IMR-90 (cell line): Measurements from ENCODE around the gene C1orf116. TPM values are rescaled to one million over a fixed set of nuclear protein-coding genes. Genes with fewer than 3 reads are reported as not detected.

Source experiments
- ATAC-seq: fragments of 200-7000 bp; cut with Tn5 transposase; 2 replicates; pipeline ENCODE4 v1.9.1; 2020; ENCODE audit warnings: low read depth, mild to moderate bottlenecking, moderate library complexity
- BruUV-seq: library from RNA; stranded (reverse); fragments of 400-500 nt; replicated peaks from 2 replicates; lab custom pipeline; 2021; lab: Mats Ljungman, UMichigan
- CTCF ChIA-PET: fragments of 300-600 bp; formaldehyde crosslinking; extraction: SDS; loops from one replicate; lab custom pipeline; 2021; ENCODE audit warnings: antibody characterized with exemption; lab: Yijun Ruan, JAX
- POLR2A ChIA-PET: fragments of 300-600 bp; sonication (Branson Sonifier 250); formaldehyde crosslinking; loops from one replicate; lab custom pipeline; 2022; ENCODE audit warnings: antibody characterized with exemption; ENCODE audit not compliant: unreplicated experiment; lab: Charles Lee
- DNase-seq: peaks from one replicate; pipeline ENCODE4 v3.0.0; 2013
- H2AFZ ChIP-seq: replicated peaks from 2 replicates; pipeline ENCODE3; 2013; ENCODE audit warnings: low read length, mild to moderate bottlenecking; ENCODE audit not compliant: poor library complexity
- H2AK5ac ChIP-seq: 2 replicates; pipeline ENCODE4 v1.6.1; 2013; ENCODE audit warnings: low read depth, low read length, inconsistent platforms
- H2AK9ac ChIP-seq: replicated peaks from 2 replicates; pipeline ENCODE3; 2013; ENCODE audit warnings: mild to moderate bottlenecking, low read depth, low read length, moderate library complexity; ENCODE audit not compliant: poor library complexity
- H2BK120ac ChIP-seq: 2 replicates; pipeline ENCODE4 v1.6.1; 2013; ENCODE audit warnings: low read depth, low read length, inconsistent platforms
- H2BK15ac ChIP-seq: 3 replicates; pipeline ENCODE4 v1.6.1; 2013; ENCODE audit warnings: low read depth, low read length, inconsistent platforms
- H2BK20ac ChIP-seq: 2 replicates; pipeline ENCODE4 v1.6.1; 2013; ENCODE audit warnings: low read depth, mild to moderate bottlenecking, inconsistent platforms, low read length, moderate library complexity
- H2BK5ac ChIP-seq: 2 replicates; pipeline ENCODE4 v1.6.1; 2013; ENCODE audit warnings: mild to moderate bottlenecking, low read depth, low read length, inconsistent platforms; ENCODE audit not compliant: poor library complexity, severe bottlenecking
- H3K14ac ChIP-seq: replicated peaks from 2 replicates; pipeline ENCODE4 v1.6.1; 2013; ENCODE audit warnings: low read depth, low read length, inconsistent platforms
- H3K18ac ChIP-seq: 2 replicates; pipeline ENCODE4 v1.6.1; 2013; ENCODE audit warnings: low read depth, low read length, control low read depth
- H3K23ac ChIP-seq: 2 replicates; pipeline ENCODE4 v1.6.1; 2013; ENCODE audit warnings: low read depth, low read length, inconsistent platforms
- H3K27ac ChIP-seq: 2 replicates; pipeline ENCODE4 v1.5.1; 2013; ENCODE audit warnings: mild to moderate bottlenecking, control low read depth, low read length; ENCODE audit not compliant: insufficient read depth
- H3K27me3 ChIP-seq: 2 replicates; pipeline ENCODE4 v1.6.1; 2013; ENCODE audit warnings: low read length; ENCODE audit not compliant: control insufficient read depth, insufficient read depth
- H3K36me3 ChIP-seq: 2 replicates; pipeline ENCODE4 v1.6.1; 2013; ENCODE audit warnings: low read length, mixed read lengths; ENCODE audit not compliant: control insufficient read depth, insufficient read depth
- H3K4ac ChIP-seq: 2 replicates; pipeline ENCODE4 v1.6.1; 2013; ENCODE audit warnings: low read depth, low read length, inconsistent platforms
- H3K4me1 ChIP-seq: 2 replicates; pipeline ENCODE4 v1.6.1; 2013; ENCODE audit warnings: low read length, mixed read lengths; ENCODE audit not compliant: control insufficient read depth, insufficient read depth
- H3K4me2 ChIP-seq: 2 replicates; pipeline ENCODE4 v1.6.1; 2013; ENCODE audit warnings: low read depth, mild to moderate bottlenecking, control low read depth, low read length, moderate library complexity
- H3K4me3 ChIP-seq: 2 replicates; pipeline ENCODE4 v1.5.1; 2013; ENCODE audit warnings: low read depth, mild to moderate bottlenecking, control low read depth, low read length, moderate library complexity; ENCODE audit not compliant: insufficient read depth
- H3K56ac ChIP-seq: 2 replicates; pipeline ENCODE4 v1.6.1; 2013; ENCODE audit warnings: low read length, inconsistent platforms; ENCODE audit not compliant: insufficient read depth; ENCODE audit errors: extremely low read depth
- H3K79me1 ChIP-seq, 2 experiments: 2 replicates each; pipeline ENCODE4 v1.6.1; 2013; ENCODE audit warnings: low read length in 2 of 2, inconsistent platforms in 1 of 2, low read depth in 1 of 2
- H3K9ac ChIP-seq: 2 replicates; pipeline ENCODE4 v1.6.1; 2013; ENCODE audit warnings: low read depth, low read length, control low read depth
- H3K9me1 ChIP-seq: 2 replicates; pipeline ENCODE4 v1.6.1; 2013; ENCODE audit warnings: low read length, inconsistent platforms; ENCODE audit not compliant: insufficient read depth
- H3K9me3 ChIP-seq: 2 replicates; pipeline ENCODE4 v1.6.1; 2013; ENCODE audit warnings: low read length; ENCODE audit not compliant: control insufficient read depth, insufficient read depth
- H4K20me1 ChIP-seq: 2 replicates; pipeline ENCODE4 v1.6.1; 2013; ENCODE audit warnings: low read length, inconsistent platforms; ENCODE audit not compliant: insufficient read depth
- H4K5ac ChIP-seq: 2 replicates; pipeline ENCODE4 v1.6.1; 2013; ENCODE audit warnings: mild to moderate bottlenecking, low read depth, low read length, control low read depth
- H4K8ac ChIP-seq, 2 experiments: 2 replicates each; pipeline ENCODE4 v1.6.1; 2013; ENCODE audit warnings: low read depth in 2 of 2, low read length in 2 of 2, control low read depth in 1 of 2, inconsistent platforms in 1 of 2
- H4K91ac ChIP-seq: 2 replicates; pipeline ENCODE4 v1.6.1; 2013; ENCODE audit warnings: low read depth, low read length, inconsistent platforms; ENCODE audit not compliant: insufficient read depth
- CHD1 ChIP-seq: IDR thresholded peaks from 2 replicates; pipeline ENCODE4 v1.6.1; 2012; ENCODE audit warnings: low read depth, low read length, improper control_type of control experiment
- CTCF ChIP-seq: conservative IDR thresholded peaks from 2 replicates; pipeline ENCODE4 v1.5.1; 2012; ENCODE audit warnings: mild to moderate bottlenecking, low read depth, low read length, improper control_type of control experiment
- ELK1 ChIP-seq: fragments of 150-350 bp; IDR thresholded peaks from 2 replicates; pipeline ENCODE4 v1.6.1; 2016; ENCODE audit warnings: low read depth, mild to moderate bottlenecking, low read length, moderate library complexity, borderline replicate concordance
- MAZ ChIP-seq: IDR thresholded peaks from 2 replicates; pipeline ENCODE4 v1.6.1; 2012; ENCODE audit warnings: low read depth, mild to moderate bottlenecking, low read length, improper control_type of control experiment, moderate library complexity, borderline replicate concordance
- RAD21 ChIP-seq: IDR thresholded peaks from 2 replicates; pipeline ENCODE4 v1.6.1; 2012; ENCODE audit warnings: low read length, improper control_type of control experiment
- SMC3 ChIP-seq: fragments of 150-350 bp; IDR thresholded peaks from 2 replicates; pipeline ENCODE4 v1.6.1; 2016; ENCODE audit warnings: low read depth, mild to moderate bottlenecking, antibody characterized with exemption, low read length, moderate library complexity
- USF2 ChIP-seq: fragments of 150-350 bp; IDR thresholded peaks from 2 replicates; pipeline ENCODE4 v1.6.1; 2017; ENCODE audit warnings: mild to moderate bottlenecking, antibody characterized with exemption, low read length, low read depth
- WGBS, 2 experiments: methylation state at CpG; one replicate each; pipeline versions ENCODE4 v1.1.5 to v1.1.7; 2013; ENCODE audit warnings: missing lambda C conversion rate in 2 of 2; ENCODE audit not compliant: insufficient read length in 1 of 2; ENCODE audit errors: extremely low coverage in 2 of 2; 5-methylcytosine and 5-hydroxymethylcytosine counted together
- dilution Hi-C: fragments of 300-500 bp; cut with HindIII; formaldehyde crosslinking; loops from one replicate; pipeline ENCODE4 v1.14.3; 2018; ENCODE audit warnings: low sequenced_read_pairs; ENCODE audit not compliant: unreplicated experiment
- in situ Hi-C: fragments of 300-500 bp; cut with MboI; formaldehyde crosslinking; loops from 3 replicates; pipeline ENCODE4 v1.14.3; 2019; ENCODE audit warnings: low sequenced_read_pairs, inconsistent platforms, mixed read lengths
- intact Hi-C: fragments of 100-400 bp; cut with micrococcal nuclease; formaldehyde crosslinking; loops from 2 replicates; pipeline ENCODE4 v1.10.0; 2022
- polyA plus RNA-seq, 3 experiments: library from polyadenylated mRNA; depleted of rRNA; stranded (reverse); fragments of >200 nt; gene quantifications; 2 replicates each; pipeline ENCODE4 v1.2.3, GENCODE V29; 2012; ENCODE audit warnings: low replicate concordance in 1 of 3
- total RNA-seq: library from RNA; depleted of rRNA; stranded (reverse); fragments of >200 nt; gene quantifications from 2 replicates; pipeline ENCODE4 v1.2.3, GENCODE V29; 2012

The C1orf116 gene
- total and polyA plus RNA-seq, 2 of the 4 experiments (the other 2 are of a cell fraction) = under 0.01 to 0.03 TPM

- POLR2A ChIA-PET = no interaction called here
- peak overlapping the region; percentile 97 for H3K4me3 ChIP-seq
- no peak overlapping the region for H2BK20ac ChIP-seq
- H2BK5ac ChIP-seq = peak overlapping the region; percentile 63
- CTCF ChIA-PET = interaction anchor here (0.8 to 1.2 kb wide), 5 partner anchors 17 to 355 kb away, joined by 3 to 5 read pairs (median 4); partner anchors contain the start of gene C1orf116
- no peaks in the 10 kb centered on the region for H3K9me3 ChIP-seq
- intact Hi-C loops (loop anchor here (1.0 to 2.0 kb wide), 2 partner anchors 27 to 449 kb away; no protein-coding TSS in a partner anchor), dilution Hi-C loops (no loop called here), in situ Hi-C loops (no loop called here)
- peak overlapping the region in 1 of 2 experiments; percentile 82; a peak in 2 of 4 replicates for H4K8ac ChIP-seq
- peaks cover 4% of the 10 kb centered on the region; the same call in 1 of the 2 replicates for H3K27me3 ChIP-seq
- no peak overlapping the region; the same call in 1 of the 2 replicates for H3K18ac ChIP-seq
- H3K4ac ChIP-seq = no peak overlapping the region
- DNase-seq (peak; percentile 53), ATAC-seq (peak; percentile 37)
- H4K91ac ChIP-seq = no peak overlapping the region
- peaks cover 10% of the 10 kb centered on the region; the same call in 1 of the 2 replicates for H4K20me1 ChIP-seq
- peaks cover 7% of the 10 kb centered on the region for H3K9me1 ChIP-seq
- peak overlapping the region; percentile 91; the same call in 1 of the 2 replicates for H3K9ac ChIP-seq
- no peak overlapping the region for H2BK15ac ChIP-seq
- H3K14ac ChIP-seq = peak overlapping the region; percentile 88
- 20% methylated on average over 1 of the region's 6 CpGs; no CpG with 5 or more reads in 1 of the 2 experiments for WGBS, 2 experiments
- H3K4me2 ChIP-seq = peak overlapping the region; percentile 95
- H2AFZ ChIP-seq = no peak overlapping the region
- no peak overlapping the region for H2AK5ac ChIP-seq
- no peak overlapping the region for H2BK120ac ChIP-seq
- 0 out of 2 replicates have a peak, but pooled peaks have one; percentile 9 for TF ChIP-seq MAZ
- TF ChIP-seq ELK1 = no peak
- TF ChIP-seq USF2 = no peak
- TF ChIP-seq CHD1 = no peak
- peak; percentile 44 for TF ChIP-seq RAD21
- TF ChIP-seq CTCF = peak; percentile 72
- peak; percentile 46 for TF ChIP-seq SMC3
- H3K27ac ChIP-seq = no peak overlapping the region; the same call in 1 of the 2 replicates
- peaks cover 13 to 34% of the 10 kb centered on the region in 2 experiments for H3K79me1 ChIP-seq
- peak overlapping the region; percentile 76 for H2AK9ac ChIP-seq
- H3K23ac ChIP-seq = peak overlapping the region; percentile 81; the same call in 1 of the 2 replicates
- peak overlapping the region; percentile 70; the same call in 1 of the 2 replicates for H3K56ac ChIP-seq
- H3K4me1 ChIP-seq = peaks cover 4% of the 10 kb centered on the region; the same call in 1 of the 2 replicates
- peaks cover 7% of the 10 kb centered on the region for H3K36me3 ChIP-seq
- H4K5ac ChIP-seq = no peak overlapping the region
- BruUV-seq = no TSS peak
Observed at GRCh38 chr1:207049974-207050391, 17.4 kb upstream of the C1orf116 start.
